Neural progenitor cell (in vitro differentiated cells): Measurements from ENCODE around the gene DYNLT4. TPM values are rescaled to one million over a fixed set of nuclear protein-coding genes. Genes with fewer than 3 reads are reported as not detected.

Experiments
- DNase-seq: peaks from one replicate; pipeline ENCODE4 v3.0.0-alpha.2; 2016; ENCODE audit warnings: low spot score
- H2AFZ ChIP-seq: fragments of 200-600 bp; sonication (generic); replicated peaks from 2 replicates; pipeline ENCODE4 v1.6.1; 2016; ENCODE audit warnings: antibody characterized with exemption
- H3F3A ChIP-seq: fragments of 200-600 bp; sonication (generic); 2 replicates; pipeline ENCODE4 v1.6.1; 2016; ENCODE audit warnings: antibody characterized with exemption, low read depth
- H3K27ac ChIP-seq: fragments of 200-600 bp; sonication (generic); 2 replicates; pipeline ENCODE4 v1.5.1; 2016; ENCODE audit warnings: mild to moderate bottlenecking
- H3K27me3 ChIP-seq: fragments of 200-600 bp; sonication (generic); 2 replicates; pipeline ENCODE4 v1.6.1; 2016; ENCODE audit warnings: mild to moderate bottlenecking, moderate library complexity
- H3K36me3 ChIP-seq: fragments of 200-600 bp; sonication (generic); 2 replicates; pipeline ENCODE4 v1.5.1; 2016
- H3K4me1 ChIP-seq: fragments of 200-600 bp; sonication (generic); 2 replicates; pipeline ENCODE4 v1.6.1; 2016; ENCODE audit warnings: mixed run types
- H3K4me2 ChIP-seq: fragments of 200-600 bp; sonication (generic); 2 replicates; pipeline ENCODE4 v1.6.1; 2016
- H3K4me3 ChIP-seq: fragments of 200-600 bp; sonication (generic); 2 replicates; pipeline ENCODE4 v1.5.1; 2016
- H3K79me2 ChIP-seq: fragments of 200-600 bp; sonication (generic); 2 replicates; pipeline ENCODE4 v1.6.1; 2016; ENCODE audit warnings: low read depth
- H3K9ac ChIP-seq: fragments of 200-600 bp; sonication (generic); 2 replicates; pipeline ENCODE4 v1.6.1; 2016
- H3K9me3 ChIP-seq: fragments of 200-600 bp; sonication (generic); 2 replicates; pipeline ENCODE4 v1.5.1; 2016; ENCODE audit warnings: low read depth
- H4K20me1 ChIP-seq: fragments of 200-600 bp; sonication (generic); 2 replicates; pipeline ENCODE4 v1.6.1; 2016; ENCODE audit warnings: low read depth
- H3K27ac Mint-ChIP-seq: 3 replicates; pipeline ENCODE4 v1.8.0; 2021; ENCODE audit warnings: mixed read lengths
- H3K27me3 Mint-ChIP-seq: 2 replicates; pipeline ENCODE4 v1.8.0; 2022; ENCODE audit warnings: low read depth, mild to moderate bottlenecking, inconsistent platforms, moderate library complexity, mixed read lengths; ENCODE audit not compliant: insufficient read depth
- H3K36me3 Mint-ChIP-seq: 3 replicates; pipeline ENCODE4 v1.8.0; 2021; ENCODE audit warnings: mixed read lengths
- H3K4me1 Mint-ChIP-seq: 3 replicates; pipeline ENCODE4 v1.8.0; 2021; ENCODE audit warnings: mixed read lengths
- H3K4me3 Mint-ChIP-seq: 3 replicates; pipeline ENCODE4 v1.8.0; 2021; ENCODE audit warnings: mild to moderate bottlenecking, moderate library complexity, mixed read lengths
- H3K9me3 Mint-ChIP-seq: 3 replicates; pipeline ENCODE4 v1.8.0; 2020; ENCODE audit warnings: mixed read lengths
- EZH2 ChIP-seq: fragments of 200-600 bp; sonication (generic); IDR thresholded peaks from 2 replicates; pipeline ENCODE4 v1.6.1; 2017; ENCODE audit warnings: antibody characterized with exemption, mild to moderate bottlenecking, moderate library complexity
- EZH2phosphoT487 ChIP-seq: fragments of 200-600 bp; sonication (generic); IDR thresholded peaks from 2 replicates; pipeline ENCODE4 v1.6.1; 2017; ENCODE audit warnings: antibody characterized with exemption
- total RNA-seq: library from RNA; depleted of rRNA; stranded (reverse); fragments of >200 nt; gene quantifications from 2 replicates; pipeline ENCODE4 v1.2.3, GENCODE V29; 2015; ENCODE audit warnings: low replicate concordance
- TF ChIP-seq, protein P1 (sequence below): fragments of 200-600 bp; sonication (generic); IDR thresholded peaks from 2 replicates; pipeline ENCODE4 v1.5.1; 2017; ENCODE audit warnings: antibody characterized with exemption, mild to moderate bottlenecking

DYNLT4 gene
- total RNA-seq, 1 donor from 2014 or later, result not detected

- Mint-ChIP-seq H3K36me3 (no peaks in the 10 kb centered on the region), H3K9me3 (no peaks in the 10 kb centered on the region), H3K27ac (no peak overlapping the region), H3K4me3 (no peak overlapping the region), H3K27me3 (peaks cover 7% of the 10 kb centered on the region), H3K4me1 (peaks cover 3% of the 10 kb centered on the region)
- Histone ChIP-seq H3K27me3 (no peaks in the 10 kb centered on the region), H2AFZ (no peak overlapping the region), H3K4me1 (peaks cover 9% of the 10 kb centered on the region), H3K9me3 (no peaks in the 10 kb centered on the region), H3K27ac (no peak overlapping the region), H3K36me3 (no peaks in the 10 kb centered on the region), H3K4me3 (no peak overlapping the region), H3K79me2 (no peaks in the 10 kb centered on the region), H3K9ac (no peak overlapping the region), H3K4me2 (no peak overlapping the region), H4K20me1 (no peaks in the 10 kb centered on the region), H3F3A (no peaks in the 10 kb centered on the region)
- TF ChIP-seq EZH2phosphoT487 (no peak), EZH2 (no peak)
- TF ChIP-seq, protein P1, sequence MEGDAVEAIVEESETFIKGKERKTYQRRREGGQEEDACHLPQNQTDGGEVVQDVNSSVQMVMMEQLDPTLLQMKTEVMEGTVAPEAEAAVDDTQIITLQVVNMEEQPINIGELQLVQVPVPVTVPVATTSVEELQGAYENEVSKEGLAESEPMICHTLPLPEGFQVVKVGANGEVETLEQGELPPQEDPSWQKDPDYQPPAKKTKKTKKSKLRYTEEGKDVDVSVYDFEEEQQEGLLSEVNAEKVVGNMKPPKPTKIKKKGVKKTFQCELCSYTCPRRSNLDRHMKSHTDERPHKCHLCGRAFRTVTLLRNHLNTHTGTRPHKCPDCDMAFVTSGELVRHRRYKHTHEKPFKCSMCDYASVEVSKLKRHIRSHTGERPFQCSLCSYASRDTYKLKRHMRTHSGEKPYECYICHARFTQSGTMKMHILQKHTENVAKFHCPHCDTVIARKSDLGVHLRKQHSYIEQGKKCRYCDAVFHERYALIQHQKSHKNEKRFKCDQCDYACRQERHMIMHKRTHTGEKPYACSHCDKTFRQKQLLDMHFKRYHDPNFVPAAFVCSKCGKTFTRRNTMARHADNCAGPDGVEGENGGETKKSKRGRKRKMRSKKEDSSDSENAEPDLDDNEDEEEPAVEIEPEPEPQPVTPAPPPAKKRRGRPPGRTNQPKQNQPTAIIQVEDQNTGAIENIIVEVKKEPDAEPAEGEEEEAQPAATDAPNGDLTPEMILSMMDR, result no peak
- no peak for DNase-seq
Measured at GRCh38 chr1:44828841-44829440, 21.8 kb upstream of the DYNLT4 start.

GRCh38 chr1:44828003-44828651, 21.0 kb upstream of the DYNLT4 start:
- no peak overlapping the region for H3K27ac Mint-ChIP-seq
- no peaks in the 10 kb centered on the region for H3K36me3 ChIP-seq

GRCh38 chr1:44827197-44828002, 20.2 kb upstream of the DYNLT4 start:
- H3K27me3 ChIP-seq, result no peaks in the 10 kb centered on the region
- H3K9me3 Mint-ChIP-seq, result no peaks in the 10 kb centered on the region
- no peak for DNase-seq
- no peak overlapping the region for H3K4me3 ChIP-seq
- H3K79me2 ChIP-seq, result no peaks in the 10 kb centered on the region
- H3K36me3 Mint-ChIP-seq, result no peaks in the 10 kb centered on the region
- H4K20me1 ChIP-seq, result no peaks in the 10 kb centered on the region
- H3F3A ChIP-seq, result no peaks in the 10 kb centered on the region
- TF ChIP-seq, protein P1, result peak; percentile 35
- TF ChIP-seq EZH2phosphoT487, result no peak
- no peak for TF ChIP-seq EZH2
- H3K4me1 Mint-ChIP-seq, result peaks cover 3% of the 10 kb centered on the region
- H3K9ac ChIP-seq, result no peak overlapping the region
- H3K4me2 ChIP-seq, result no peak overlapping the region
- H3K36me3 ChIP-seq, result no peaks in the 10 kb centered on the region
- no peak overlapping the region for H3K27ac Mint-ChIP-seq
- no peak overlapping the region for H3K4me3 Mint-ChIP-seq
- peaks cover 9% of the 10 kb centered on the region for H3K4me1 ChIP-seq
- no peak overlapping the region for H3K27ac ChIP-seq
- H3K9me3 ChIP-seq, result no peaks in the 10 kb centered on the region
- no peak overlapping the region for H2AFZ ChIP-seq
- peaks cover 7% of the 10 kb centered on the region for H3K27me3 Mint-ChIP-seq

More at GRCh38 chr1:44828003-44828651, 21.0 kb upstream of the DYNLT4 start:
- Histone ChIP-seq H3K4me2 (no peak overlapping the region), H3K27ac (no peak overlapping the region), H4K20me1 (no peaks in the 10 kb centered on the region), H3K4me3 (no peak overlapping the region), H3K4me1 (peaks cover 9% of the 10 kb centered on the region), H3K79me2 (no peaks in the 10 kb centered on the region), H3F3A (no peaks in the 10 kb centered on the region), H3K9ac (no peak overlapping the region), H3K9me3 (no peaks in the 10 kb centered on the region), H2AFZ (no peak overlapping the region), H3K27me3 (no peaks in the 10 kb centered on the region)
- TF ChIP-seq, protein P1, result no peak
- TF ChIP-seq EZH2 (no peak), EZH2phosphoT487 (no peak)
- peaks cover 3% of the 10 kb centered on the region for H3K4me1 Mint-ChIP-seq
- no peak for DNase-seq
- H3K4me3 Mint-ChIP-seq, result no peak overlapping the region
- no peaks in the 10 kb centered on the region for H3K9me3 Mint-ChIP-seq
- no peaks in the 10 kb centered on the region for H3K36me3 Mint-ChIP-seq
- H3K27me3 Mint-ChIP-seq, result peaks cover 7% of the 10 kb centered on the region
